Mucosa of stomach (tissue), 1 donor: Measurements from ENCODE around the gene SLC9B1.

ENCODE experiments used
- H3K27me3 ChIP-seq: one replicate; pipeline ENCODE4 v1.7.0; 2013; ENCODE audit warnings: mild to moderate bottlenecking, low read length; ENCODE audit not compliant: control insufficient read depth, insufficient read depth
- H3K36me3 ChIP-seq: one replicate; pipeline ENCODE4 v1.7.0; 2013; ENCODE audit warnings: low read length; ENCODE audit not compliant: control insufficient read depth, insufficient read depth
- H3K4me1 ChIP-seq: one replicate; pipeline ENCODE4 v1.7.0; 2013; ENCODE audit warnings: mild to moderate bottlenecking, low read length; ENCODE audit not compliant: control insufficient read depth, insufficient read depth
- H3K4me3 ChIP-seq: one replicate; pipeline ENCODE4 v1.7.0; 2013; ENCODE audit warnings: low read length
- H3K9ac ChIP-seq: one replicate; pipeline ENCODE4 v1.7.0; 2013; ENCODE audit warnings: mild to moderate bottlenecking, low read length, moderate library complexity
- H3K9me3 ChIP-seq: one replicate; pipeline ENCODE4 v1.7.0; 2013; ENCODE audit warnings: mild to moderate bottlenecking, low read length, moderate library complexity; ENCODE audit not compliant: control insufficient read depth
- donor health status: Pancreatic carcinoma.

Gene SLC9B1, protein sequence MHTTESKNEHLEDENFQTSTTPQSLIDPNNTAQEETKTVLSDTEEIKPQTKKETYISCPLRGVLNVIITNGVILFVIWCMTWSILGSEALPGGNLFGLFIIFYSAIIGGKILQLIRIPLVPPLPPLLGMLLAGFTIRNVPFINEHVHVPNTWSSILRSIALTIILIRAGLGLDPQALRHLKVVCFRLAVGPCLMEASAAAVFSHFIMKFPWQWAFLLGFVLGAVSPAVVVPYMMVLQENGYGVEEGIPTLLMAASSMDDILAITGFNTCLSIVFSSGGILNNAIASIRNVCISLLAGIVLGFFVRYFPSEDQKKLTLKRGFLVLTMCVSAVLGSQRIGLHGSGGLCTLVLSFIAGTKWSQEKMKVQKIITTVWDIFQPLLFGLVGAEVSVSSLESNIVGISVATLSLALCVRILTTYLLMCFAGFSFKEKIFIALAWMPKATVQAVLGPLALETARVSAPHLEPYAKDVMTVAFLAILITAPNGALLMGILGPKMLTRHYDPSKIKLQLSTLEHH

GRCh38 chr4:103019308-103020124, at the start of gene SLC9B1:
SLC9B1 (minus strand) TSS chr4:103019705; CDS start chr4:102991711, 27,994 bp downstream.
- Histone ChIP-seq H3K4me3 (peak within 1 kb of the TSS; percentile 64), H3K9me3 (no peaks in the 10 kb centered on the region), H3K27me3 (no peaks in the 10 kb centered on the region), H3K9ac (peak within 1 kb of the TSS; percentile 89), H3K4me1 (peaks cover 5% of the 10 kb centered on the region), H3K36me3 (no peaks in the 10 kb centered on the region)

DNA sequence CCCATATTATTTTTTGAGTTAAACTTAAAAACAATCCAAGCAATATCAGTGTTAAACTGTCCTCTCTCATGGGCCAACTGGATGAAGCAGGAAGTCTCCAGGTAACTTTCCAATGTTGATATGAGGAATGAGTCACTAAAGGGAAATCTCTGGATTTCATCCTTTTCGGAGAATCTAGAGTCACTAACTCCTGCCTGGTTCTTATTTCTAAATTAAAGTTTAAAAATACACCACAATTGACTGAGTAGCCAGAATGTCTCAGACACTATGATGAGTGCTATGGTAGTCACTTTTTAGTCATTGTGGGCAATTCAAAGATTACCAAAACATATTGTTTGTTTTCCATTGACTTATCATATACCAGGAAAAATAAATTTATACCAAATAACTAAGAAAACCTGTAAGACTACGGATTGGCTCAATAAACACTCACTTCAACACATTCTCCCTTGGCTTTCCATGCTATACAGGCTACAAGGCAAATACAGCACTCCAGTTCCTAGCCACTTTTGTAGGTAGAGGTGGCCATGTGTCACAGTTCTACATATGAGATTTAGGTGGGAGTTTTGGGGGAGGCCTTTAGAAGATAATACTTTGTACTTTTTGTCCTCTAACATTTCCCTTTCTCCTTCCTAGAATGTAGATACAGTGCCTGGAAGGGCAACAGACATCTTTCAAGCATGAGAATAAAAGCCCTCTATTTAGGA, 48.5 kb upstream of the SLC9B1 start:
- H3K4me1 ChIP-seq, result peaks cover 4% of the 10 kb centered on the region
- no peak overlapping the region for H3K9ac ChIP-seq
- H3K36me3 ChIP-seq, result no peaks in the 10 kb centered on the region
- no peaks in the 10 kb centered on the region for H3K27me3 ChIP-seq
- no peaks in the 10 kb centered on the region for H3K9me3 ChIP-seq
- H3K4me3 ChIP-seq, result no peak overlapping the region

DNA sequence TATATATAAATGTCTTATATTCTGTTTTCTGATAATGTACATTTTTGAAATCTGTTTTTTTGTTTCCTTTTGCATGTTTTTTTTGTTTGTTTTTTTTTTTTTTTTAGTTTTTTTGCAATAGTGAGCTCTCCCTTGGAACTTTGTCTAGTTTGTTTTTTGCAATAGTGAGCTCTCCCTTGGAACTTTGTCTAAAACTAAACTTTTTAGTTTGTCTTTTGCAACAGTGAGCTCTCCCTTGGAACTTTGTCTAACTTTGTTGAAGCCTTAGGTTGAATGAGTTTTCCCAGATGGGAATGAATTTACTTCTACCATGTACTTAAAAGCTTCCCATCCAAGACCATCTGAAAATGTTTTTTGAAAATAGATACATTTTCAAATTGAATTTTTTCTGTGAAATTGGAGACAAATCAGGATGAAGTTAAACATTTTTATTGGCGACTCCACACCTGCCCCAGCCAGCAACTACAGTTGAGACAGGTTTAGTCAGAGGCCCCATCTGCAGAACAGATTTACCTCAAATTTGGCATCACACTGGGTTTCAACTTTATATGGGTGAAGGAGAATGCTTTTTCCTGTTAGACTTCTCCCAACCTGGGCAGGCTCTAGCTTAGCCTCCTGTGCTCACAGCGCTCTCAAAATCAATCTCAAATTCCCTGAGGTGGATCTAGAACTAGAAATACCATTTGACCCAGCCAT, 41.1 kb upstream of the SLC9B1 start:
- H3K4me1 ChIP-seq, result no peaks in the 10 kb centered on the region
- H3K9ac ChIP-seq, result no peak overlapping the region
- H3K9me3 ChIP-seq, result no peaks in the 10 kb centered on the region
- H3K27me3 ChIP-seq, result no peaks in the 10 kb centered on the region
- H3K4me3 ChIP-seq, result no peak overlapping the region
- no peaks in the 10 kb centered on the region for H3K36me3 ChIP-seq

DNA sequence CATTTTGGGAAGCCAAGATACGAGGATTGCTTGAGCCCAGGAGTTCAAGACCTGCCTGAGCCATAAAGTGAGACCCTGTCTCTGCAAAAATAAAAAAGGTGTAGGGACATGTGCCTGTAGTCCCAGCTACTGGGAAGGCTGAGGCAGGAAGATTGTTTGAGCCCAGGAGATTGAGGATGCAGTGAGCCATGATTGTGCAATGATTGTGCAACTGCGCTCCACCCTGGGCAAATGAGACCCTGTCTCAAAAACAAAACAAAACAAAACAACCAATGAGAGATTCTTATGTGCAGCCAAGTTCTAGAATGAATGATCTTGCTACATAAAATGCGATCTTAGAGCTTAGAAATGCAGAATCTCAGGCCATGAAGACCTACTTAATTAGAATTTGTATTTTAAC, 34.5 kb upstream of the SLC9B1 start:
- Histone ChIP-seq H3K9me3 (no peaks in the 10 kb centered on the region), H3K9ac (no peak overlapping the region), H3K27me3 (no peaks in the 10 kb centered on the region), H3K36me3 (no peaks in the 10 kb centered on the region), H3K4me3 (no peak overlapping the region), H3K4me1 (no peaks in the 10 kb centered on the region)

GRCh38 chr4:103052779-103053178, 33.3 kb upstream of the SLC9B1 start:
- no peaks in the 10 kb centered on the region for H3K36me3 ChIP-seq
- H3K27me3 ChIP-seq, result no peaks in the 10 kb centered on the region
- no peaks in the 10 kb centered on the region for H3K4me1 ChIP-seq
- no peak overlapping the region for H3K4me3 ChIP-seq
- H3K9me3 ChIP-seq, result no peaks in the 10 kb centered on the region
- H3K9ac ChIP-seq, result no peak overlapping the region

DNA sequence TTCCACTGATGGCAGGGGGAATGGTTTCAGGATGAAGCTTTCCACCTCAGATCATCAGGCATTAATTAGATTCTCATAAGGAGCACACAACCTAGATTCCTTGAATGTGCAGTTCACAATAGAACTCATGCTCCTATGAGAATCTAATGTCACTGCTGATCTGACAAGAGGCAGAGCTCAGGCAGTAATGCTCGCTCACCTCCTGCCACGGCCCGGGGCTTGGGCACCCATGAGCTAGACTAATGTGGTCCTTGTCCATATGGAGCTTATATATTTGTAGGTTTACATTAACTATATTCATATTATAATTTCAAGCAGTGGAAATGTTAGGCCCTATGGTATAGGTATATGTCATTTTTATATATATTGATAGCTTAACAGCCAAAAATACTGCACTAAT, 32.6 kb upstream of the SLC9B1 start:
- Histone ChIP-seq H3K36me3 (no peaks in the 10 kb centered on the region), H3K9me3 (no peaks in the 10 kb centered on the region), H3K4me1 (no peaks in the 10 kb centered on the region), H3K9ac (no peak overlapping the region), H3K4me3 (no peak overlapping the region), H3K27me3 (no peaks in the 10 kb centered on the region)

DNA sequence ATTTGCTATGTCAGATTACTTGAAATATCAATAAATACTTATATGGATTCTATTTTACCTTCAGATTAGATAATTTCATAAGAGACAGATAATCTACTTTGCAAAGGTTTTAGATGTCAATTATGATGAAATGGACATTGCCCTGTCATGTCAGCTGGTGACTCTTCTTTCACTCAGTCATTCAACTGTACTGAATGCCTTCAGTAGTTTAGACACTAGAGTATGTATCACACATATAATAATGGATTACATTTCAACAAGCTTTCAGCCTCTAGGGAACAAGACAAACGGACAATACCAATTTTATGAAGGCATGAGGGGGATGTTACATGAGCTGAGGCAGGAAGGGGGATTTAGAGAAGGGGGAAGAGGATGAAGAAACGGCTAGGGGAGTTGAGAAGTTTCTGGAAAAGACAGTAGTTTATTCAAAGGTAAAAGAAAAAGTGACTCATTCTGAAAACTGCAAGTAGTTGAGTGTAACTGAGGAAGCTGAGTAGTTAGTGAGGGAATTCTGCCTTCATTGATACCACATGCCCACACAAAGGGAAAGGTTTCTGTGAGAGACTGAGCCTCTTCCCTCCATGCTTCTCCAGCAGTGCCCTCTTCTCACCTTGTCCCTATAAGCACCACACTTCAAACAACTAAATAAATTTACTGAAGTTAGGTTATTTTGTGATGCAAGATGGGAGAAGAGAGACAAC, 31.4 kb upstream of the SLC9B1 start:
- H3K9ac ChIP-seq, result no peak overlapping the region
- no peaks in the 10 kb centered on the region for H3K27me3 ChIP-seq
- no peaks in the 10 kb centered on the region for H3K9me3 ChIP-seq
- no peaks in the 10 kb centered on the region for H3K4me1 ChIP-seq
- H3K4me3 ChIP-seq, result no peak overlapping the region
- H3K36me3 ChIP-seq, result no peaks in the 10 kb centered on the region

DNA sequence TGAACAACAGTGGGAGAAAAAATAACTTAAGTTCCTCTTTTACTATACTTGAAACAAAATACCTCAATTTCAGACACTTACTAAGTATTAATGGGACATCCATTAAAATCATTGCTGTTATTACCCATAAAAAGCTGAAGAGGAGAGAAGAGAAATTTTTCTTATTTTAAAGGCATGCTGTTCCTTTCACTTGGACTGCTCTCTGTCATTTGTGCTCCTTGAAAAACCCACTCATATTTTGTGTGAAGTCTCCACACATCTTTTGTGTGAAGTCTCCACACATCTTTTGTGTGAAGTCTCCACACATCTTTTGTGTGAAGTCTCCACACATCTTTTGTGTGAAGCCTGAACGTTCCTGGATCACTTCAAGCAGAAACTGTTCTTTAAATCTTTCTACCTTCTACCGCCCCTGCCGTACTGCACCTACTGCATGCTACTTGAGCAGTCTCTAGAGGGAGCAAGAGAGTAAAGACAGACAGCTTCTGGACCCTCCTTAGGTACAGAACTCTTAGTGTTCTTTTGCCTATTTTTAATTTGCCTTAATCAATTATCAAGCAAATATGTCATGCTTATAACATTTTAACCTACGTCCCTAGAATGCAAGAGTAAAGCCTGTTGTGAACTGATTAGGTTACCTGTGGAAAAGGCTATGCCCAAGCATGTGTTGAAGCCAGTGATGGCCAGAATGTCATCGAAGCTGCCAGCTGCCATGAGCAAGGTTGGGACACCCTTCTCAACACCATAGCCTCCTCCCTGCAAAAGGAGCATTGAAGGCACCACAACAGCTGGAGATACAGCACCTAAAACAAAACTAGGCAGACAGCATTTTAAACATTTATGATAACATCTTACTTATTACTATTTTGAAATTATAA, 27.1 kb upstream of the SLC9B1 start:
- H3K9me3 ChIP-seq, result no peaks in the 10 kb centered on the region
- H3K4me3 ChIP-seq, result no peak overlapping the region
- H3K27me3 ChIP-seq, result no peaks in the 10 kb centered on the region
- no peaks in the 10 kb centered on the region for H3K36me3 ChIP-seq
- H3K9ac ChIP-seq, result no peak overlapping the region
- H3K4me1 ChIP-seq, result no peaks in the 10 kb centered on the region

DNA sequence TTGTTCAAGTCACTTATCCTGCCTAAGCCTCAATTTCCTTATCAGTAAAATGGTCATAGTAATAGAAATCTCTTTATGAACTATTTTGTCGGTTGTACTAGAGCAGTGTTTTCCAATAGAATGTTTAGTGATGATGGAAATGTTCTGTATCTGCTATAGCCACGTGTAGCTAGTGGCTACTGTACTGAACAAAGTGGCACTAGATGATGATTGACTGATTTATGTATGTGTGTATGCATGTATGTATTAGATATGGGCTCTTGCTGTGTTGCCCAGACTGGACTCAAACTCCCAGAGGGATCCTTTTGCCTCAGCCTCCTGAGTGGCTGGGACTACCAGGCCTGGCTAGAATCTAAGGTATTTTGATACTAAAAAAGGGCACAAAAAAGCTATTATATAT, 24.7 kb upstream of the SLC9B1 start:
- no peak overlapping the region for H3K9ac ChIP-seq
- no peak overlapping the region for H3K4me3 ChIP-seq
- H3K9me3 ChIP-seq, result no peaks in the 10 kb centered on the region
- no peaks in the 10 kb centered on the region for H3K27me3 ChIP-seq
- H3K4me1 ChIP-seq, result no peaks in the 10 kb centered on the region
- H3K36me3 ChIP-seq, result no peaks in the 10 kb centered on the region

DNA sequence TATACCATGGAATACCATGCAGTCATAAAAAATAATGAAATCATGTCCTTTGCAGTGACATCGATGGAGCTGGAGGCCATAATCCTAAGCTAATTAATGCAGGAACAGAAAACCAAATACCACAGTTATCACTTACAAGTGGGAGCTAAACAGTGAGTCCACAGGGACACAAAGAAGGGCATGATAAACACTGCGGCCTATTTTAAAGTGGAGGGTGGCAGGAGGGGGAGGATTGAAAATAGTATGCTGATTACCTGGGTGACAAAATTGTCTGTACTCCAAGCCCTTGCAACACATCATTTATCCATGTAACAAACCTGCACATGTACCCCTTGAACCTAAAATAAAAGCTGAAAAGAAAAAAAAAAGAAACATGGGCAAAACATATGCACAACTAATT, 16.7 kb upstream of the SLC9B1 start:
- H3K4me1 ChIP-seq, result no peaks in the 10 kb centered on the region
- H3K4me3 ChIP-seq, result no peak overlapping the region
- no peak overlapping the region for H3K9ac ChIP-seq
- H3K27me3 ChIP-seq, result no peaks in the 10 kb centered on the region
- H3K9me3 ChIP-seq, result no peaks in the 10 kb centered on the region
- no peaks in the 10 kb centered on the region for H3K36me3 ChIP-seq
